Natural killer cell (primary cell): ENCODE data around the gene SUSD5. TPM values are rescaled to one million over a fixed set of nuclear protein-coding genes. Genes with fewer than 3 reads are reported as not detected.
"Not testable (repeated sequence)": the region's sequence is repeated elsewhere in the genome, so short reads cannot be mapped to it uniquely, and the experiment has no call there.

ENCODE experiments used
- ATAC-seq, 3 donors: fragments of 150-1000 bp in 2 of 3; fragments of 200-7000 bp in 1 of 3; cut with Tn5 transposase; 1 replicate in 1 of 3; 2 replicates in 2 of 3; pipeline ENCODE4 v1.10.0; 2021; ENCODE audit warnings: mild to moderate bottlenecking in 2 of 3, moderate library complexity in 2 of 3
- DNase-seq, 2 donors: peaks; one replicate each; pipeline versions ENCODE4 v3.0.0 to v3.0.0-alpha.2; 2013 to 2021; ENCODE audit warnings: mixed read lengths in 1 of 2
- H3K27ac ChIP-seq: one replicate; pipeline ENCODE4 v1.5.1; 2013; ENCODE audit warnings: mild to moderate bottlenecking, low read length
- H3K27me3 ChIP-seq: one replicate; pipeline ENCODE4 v1.6.1; 2013; ENCODE audit warnings: low read length; ENCODE audit not compliant: control insufficient read depth, insufficient read depth
- H3K36me3 ChIP-seq: one replicate; pipeline ENCODE4 v1.6.1; 2013; ENCODE audit warnings: low read length; ENCODE audit not compliant: control insufficient read depth, insufficient read depth
- H3K4me1 ChIP-seq: one replicate; pipeline ENCODE4 v1.6.1; 2013; ENCODE audit warnings: low read length; ENCODE audit not compliant: control insufficient read depth, insufficient read depth
- H3K4me3 ChIP-seq: one replicate; pipeline ENCODE4 v1.5.1; 2013; ENCODE audit warnings: low read length
- H3K9me3 ChIP-seq: one replicate; pipeline ENCODE4 v1.6.1; 2013; ENCODE audit warnings: low read length; ENCODE audit not compliant: control insufficient read depth, insufficient read depth
- H3K27ac Mint-ChIP-seq, 2 donors: one replicate each; pipeline ENCODE4 v1.8.0; 2022; ENCODE audit warnings: mild to moderate bottlenecking in 2 of 2, mixed read lengths in 2 of 2, moderate library complexity in 1 of 2
- H3K27me3 Mint-ChIP-seq, 2 donors: one replicate each; pipeline ENCODE4 v1.8.0; 2022; ENCODE audit warnings: low read depth in 2 of 2, mixed read lengths in 2 of 2
- H3K36me3 Mint-ChIP-seq: one replicate; pipeline ENCODE4 v1.8.0; 2022; ENCODE audit warnings: mixed read lengths
- H3K4me1 Mint-ChIP-seq, 2 donors: one replicate each; pipeline ENCODE4 v1.8.0; 2022; ENCODE audit warnings: mixed read lengths in 2 of 2
- H3K4me3 Mint-ChIP-seq: one replicate; pipeline ENCODE4 v1.8.0; 2022; ENCODE audit warnings: mild to moderate bottlenecking, moderate library complexity, mixed read lengths
- H3K9me3 Mint-ChIP-seq, 2 donors: one replicate each; pipeline ENCODE4 v1.8.0; 2022; ENCODE audit warnings: mixed read lengths in 2 of 2
- WGBS: methylation state at CpG from one replicate; pipeline ENCODE4 v1.1.7; 2013; ENCODE audit warnings: missing lambda C conversion rate; ENCODE audit not compliant: insufficient coverage; 5-methylcytosine and 5-hydroxymethylcytosine counted together
- intact Hi-C: fragments of 100-400 bp; cut with micrococcal nuclease; formaldehyde crosslinking; loops from one replicate; pipeline ENCODE4 v1.14.2; 2022
- total RNA-seq, 4 donors: library from RNA; stranded (reverse); fragments of 120-200 nt in 1 of 4; gene quantifications; one replicate each; pipeline versions ENCODE4 v1.2.3 to v1.2.4, GENCODE V29; 2013 to 2022
- TF ChIP-seq, protein P1 (sequence below): fragments of 200-600 bp; IDR thresholded peaks from one replicate; pipeline ENCODE4 v1.8.0; 2022; ENCODE audit warnings: antibody characterized with exemption

SUSD5 gene
- total RNA-seq, 3 donors from 2014 or later (not counting 1 experiment from before 2014, with no cell fraction given), result not detected

DNA sequence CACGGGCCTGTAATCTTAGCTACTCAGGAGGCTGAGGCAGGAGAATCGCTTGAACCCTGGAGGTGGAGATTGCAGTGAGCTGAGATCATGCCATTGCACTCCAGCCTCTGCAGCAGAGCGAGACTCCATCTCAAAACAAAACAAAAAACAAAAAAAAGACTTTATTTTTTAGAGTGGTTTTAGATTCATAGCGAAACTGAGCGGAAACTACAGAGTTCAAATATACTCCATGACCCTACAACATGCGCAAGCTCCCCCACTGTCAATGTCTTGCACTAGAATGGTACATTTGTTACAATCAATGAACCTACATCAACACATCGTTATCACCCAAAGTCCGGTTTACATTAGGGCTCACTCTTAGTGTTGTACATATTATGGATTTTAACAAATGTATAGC, 107.0 kb downstream of the SUSD5 start:
- Mint-ChIP-seq H3K9me3 (no peaks in the 10 kb centered on the region), H3K27ac (no peak overlapping the region), H3K36me3 (no peaks in the 10 kb centered on the region), H3K4me1 (peaks cover 3 to 19% of the 10 kb centered on the region in 2 donors), H3K4me3 (no peak overlapping the region), H3K27me3 (peaks cover 4 to 7% of the 10 kb centered on the region in 2 donors)
- WGBS, result 92% methylated on average over 5 of the region's 8 CpGs
- no peak overlapping the region for H3K4me3 ChIP-seq
- no peaks in the 10 kb centered on the region for H3K27me3 ChIP-seq
- intact Hi-C loops, result loop anchor here (5.0 kb wide), 1 partner anchor 331 kb away; the partner anchor contains the start of gene UBP1
- ATAC-seq (no peak), DNase-seq (no peak)
- no peaks in the 10 kb centered on the region for H3K9me3 ChIP-seq
- no peak overlapping the region for H3K27ac ChIP-seq
- TF ChIP-seq, protein P1, sequence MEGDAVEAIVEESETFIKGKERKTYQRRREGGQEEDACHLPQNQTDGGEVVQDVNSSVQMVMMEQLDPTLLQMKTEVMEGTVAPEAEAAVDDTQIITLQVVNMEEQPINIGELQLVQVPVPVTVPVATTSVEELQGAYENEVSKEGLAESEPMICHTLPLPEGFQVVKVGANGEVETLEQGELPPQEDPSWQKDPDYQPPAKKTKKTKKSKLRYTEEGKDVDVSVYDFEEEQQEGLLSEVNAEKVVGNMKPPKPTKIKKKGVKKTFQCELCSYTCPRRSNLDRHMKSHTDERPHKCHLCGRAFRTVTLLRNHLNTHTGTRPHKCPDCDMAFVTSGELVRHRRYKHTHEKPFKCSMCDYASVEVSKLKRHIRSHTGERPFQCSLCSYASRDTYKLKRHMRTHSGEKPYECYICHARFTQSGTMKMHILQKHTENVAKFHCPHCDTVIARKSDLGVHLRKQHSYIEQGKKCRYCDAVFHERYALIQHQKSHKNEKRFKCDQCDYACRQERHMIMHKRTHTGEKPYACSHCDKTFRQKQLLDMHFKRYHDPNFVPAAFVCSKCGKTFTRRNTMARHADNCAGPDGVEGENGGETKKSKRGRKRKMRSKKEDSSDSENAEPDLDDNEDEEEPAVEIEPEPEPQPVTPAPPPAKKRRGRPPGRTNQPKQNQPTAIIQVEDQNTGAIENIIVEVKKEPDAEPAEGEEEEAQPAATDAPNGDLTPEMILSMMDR, result no peak
- H3K4me1 ChIP-seq, result peaks cover 19% of the 10 kb centered on the region
- no peaks in the 10 kb centered on the region for H3K36me3 ChIP-seq

DNA sequence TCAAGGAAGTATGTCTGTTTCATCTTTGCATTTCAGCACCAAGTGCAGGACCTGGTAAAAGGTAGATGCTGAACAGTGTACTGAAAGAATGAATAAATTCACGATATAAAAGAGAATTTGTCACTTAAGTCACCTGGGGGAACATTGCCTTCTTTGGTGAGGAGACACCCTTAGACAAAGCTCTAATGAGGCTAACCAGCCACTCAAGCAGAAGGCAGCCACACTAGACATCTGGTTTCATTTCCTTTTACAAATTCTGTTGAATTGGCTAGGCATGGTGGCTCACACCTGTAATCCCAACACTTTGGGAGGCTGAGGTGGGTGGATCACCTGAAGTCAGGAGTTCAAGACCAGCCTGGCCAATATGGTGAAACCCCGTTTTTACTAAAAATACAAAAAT, 111.8 kb downstream of the SUSD5 start:
- DNase-seq, H3K9me3 ChIP-seq, H3K4me3 Mint-ChIP-seq, H3K27me3 ChIP-seq, H3K36me3 ChIP-seq, H3K27ac ChIP-seq, ATAC-seq, H3K4me1 ChIP-seq, H3K4me1 Mint-ChIP-seq, H3K9me3 Mint-ChIP-seq, H3K36me3 Mint-ChIP-seq, intact Hi-C loops, H3K4me3 ChIP-seq, H3K27ac Mint-ChIP-seq: not testable (repeated sequence)
- peaks cover 12 to 15% of the 10 kb centered on the region in 2 donors for H3K27me3 Mint-ChIP-seq
- 42% methylated on average over 1 of the region's 2 CpGs for WGBS

DNA sequence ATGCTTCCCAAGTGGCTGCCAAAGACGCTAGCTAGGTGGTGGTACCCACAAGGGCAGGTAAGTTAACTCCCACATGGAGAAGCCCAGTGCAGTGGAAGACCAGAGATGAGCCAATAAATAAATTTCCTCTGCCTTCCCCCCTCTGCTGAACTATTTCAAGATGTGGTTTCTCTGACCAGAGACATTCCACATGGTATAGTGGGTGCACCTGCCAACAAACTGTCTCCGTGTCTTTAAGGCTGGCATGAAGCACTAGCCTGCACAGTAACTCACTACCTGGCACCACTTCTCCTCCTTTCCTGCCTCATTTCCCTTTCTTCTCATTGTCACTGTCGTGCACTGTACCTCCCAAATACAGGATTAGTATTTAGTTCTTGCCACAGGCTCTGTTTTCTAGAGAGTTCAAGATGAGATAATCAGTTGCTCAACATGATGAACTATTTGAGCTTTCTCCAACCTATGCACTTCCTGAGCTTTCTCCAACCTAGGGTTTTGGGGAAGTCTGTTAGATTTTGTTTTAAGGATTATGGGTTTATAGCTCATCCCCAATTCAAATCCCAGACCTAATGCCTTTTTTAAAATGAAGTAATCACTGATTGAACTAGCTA, 113.2 kb downstream of the SUSD5 start:
- H3K36me3 Mint-ChIP-seq, result no peaks in the 10 kb centered on the region
- DNase-seq (no peak), ATAC-seq (no peak)
- H3K9me3 Mint-ChIP-seq, result no peaks in the 10 kb centered on the region
- WGBS, result 51% methylated on average over 3 of the region's 3 CpGs
- H3K27me3 ChIP-seq, result no peaks in the 10 kb centered on the region
- no peaks in the 10 kb centered on the region for H3K4me1 Mint-ChIP-seq
- TF ChIP-seq, protein P1, result no peak
- H3K4me1 ChIP-seq, result no peaks in the 10 kb centered on the region
- no peak overlapping the region for H3K27ac ChIP-seq
- no peaks in the 10 kb centered on the region for H3K36me3 ChIP-seq
- intact Hi-C loops, result no loop called here
- no peak overlapping the region for H3K4me3 Mint-ChIP-seq
- no peaks in the 10 kb centered on the region for H3K9me3 ChIP-seq
- H3K4me3 ChIP-seq, result no peak overlapping the region
- H3K27me3 Mint-ChIP-seq, result peaks cover 12 to 15% of the 10 kb centered on the region in 2 donors
- no peak overlapping the region for H3K27ac Mint-ChIP-seq

DNA sequence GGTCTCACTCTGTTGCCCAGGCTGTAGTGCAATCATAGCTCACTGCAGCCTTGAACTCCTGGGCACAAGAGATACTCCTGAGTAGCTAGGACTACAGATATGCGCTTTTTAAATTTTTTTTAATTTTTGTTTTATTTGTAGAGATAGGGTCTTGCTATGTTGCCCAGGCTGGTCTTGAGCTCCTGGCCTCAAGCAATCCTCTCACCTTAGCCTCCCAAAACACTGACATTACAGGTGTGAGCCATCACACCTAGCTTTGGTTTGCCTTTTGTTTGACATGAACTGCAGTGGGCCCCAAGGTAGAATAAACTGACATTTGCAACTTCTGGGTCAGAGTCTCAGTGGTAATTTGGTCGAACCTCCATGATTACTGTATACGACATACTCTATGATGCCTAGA, 113.8 kb downstream of the SUSD5 start:
- DNase-seq (no peak), ATAC-seq (no peak)
- WGBS, result 91% methylated on average over 2 of the region's 3 CpGs
- H3K9me3 Mint-ChIP-seq, result no peaks in the 10 kb centered on the region
- no peaks in the 10 kb centered on the region for H3K36me3 ChIP-seq
- H3K9me3 ChIP-seq, result no peaks in the 10 kb centered on the region
- no peak overlapping the region for H3K4me3 Mint-ChIP-seq
- H3K27me3 ChIP-seq, result no peaks in the 10 kb centered on the region
- H3K36me3 Mint-ChIP-seq, result no peaks in the 10 kb centered on the region
- H3K4me1 Mint-ChIP-seq, result no peaks in the 10 kb centered on the region
- intact Hi-C loops, result no loop called here
- H3K27ac ChIP-seq, result no peak overlapping the region
- TF ChIP-seq, protein P1, result no peak
- no peak overlapping the region for H3K4me3 ChIP-seq
- H3K27ac Mint-ChIP-seq, result no peak overlapping the region
- H3K27me3 Mint-ChIP-seq, result peaks cover 12 to 15% of the 10 kb centered on the region in 2 donors
- no peaks in the 10 kb centered on the region for H3K4me1 ChIP-seq
